Cardiac fibroblast (primary cell): ENCODE data around the gene GNMT.

Experiments used
- DNase-seq, 2 donors: peaks; one replicate each; pipeline versions ENCODE4 v3.0.0 to v3.0.0-alpha.2; 2010; ENCODE audit warnings: low read depth in 2 of 2
- H3K4me3 ChIP-seq, 2 donors: replicated peaks in 1 of 2; 1 replicate in 1 of 2; 2 replicates in 1 of 2; pipeline ENCODE4 v1.5.1; 2011; ENCODE audit warnings: low read depth in 2 of 2, low read length in 2 of 2, mild to moderate bottlenecking in 2 of 2, moderate library complexity in 1 of 2
- CTCF ChIP-seq: IDR thresholded peaks from one replicate; pipeline ENCODE4 v1.5.1; 2011; ENCODE audit warnings: low read depth, mild to moderate bottlenecking, low read length, inconsistent platforms

The GNMT gene

GRCh38 chr6:42935322-42935721, 25.2 kb upstream of the GNMT start:
- TF ChIP-seq CTCF = no peak
- DNase-seq = no peak

GRCh38 chr6:42936398-42936797, 24.2 kb upstream of the GNMT start:
- no peak for DNase-seq
- no peak overlapping the region for H3K4me3 ChIP-seq
- no peak for TF ChIP-seq CTCF

More at GRCh38 chr6:42935322-42935721, 25.2 kb upstream of the GNMT start:
- H3K4me3 ChIP-seq = no peak overlapping the region

GRCh38 chr6:42937548-42938427, 22.8 kb upstream of the GNMT start:
- DNase-seq = no peak
- TF ChIP-seq CTCF = no peak
- no peak overlapping the region for H3K4me3 ChIP-seq

- no peak for TF ChIP-seq CTCF
- no peak overlapping the region for H3K4me3 ChIP-seq
- DNase-seq = no peak
Observed at GRCh38 chr6:42938428-42938796, 22.1 kb upstream of the GNMT start.

GRCh38 chr6:42938987-42939809, 21.4 kb upstream of the GNMT start:
- no peak overlapping the region for H3K4me3 ChIP-seq
- TF ChIP-seq CTCF = no peak
- DNase-seq = no peak

DNA sequence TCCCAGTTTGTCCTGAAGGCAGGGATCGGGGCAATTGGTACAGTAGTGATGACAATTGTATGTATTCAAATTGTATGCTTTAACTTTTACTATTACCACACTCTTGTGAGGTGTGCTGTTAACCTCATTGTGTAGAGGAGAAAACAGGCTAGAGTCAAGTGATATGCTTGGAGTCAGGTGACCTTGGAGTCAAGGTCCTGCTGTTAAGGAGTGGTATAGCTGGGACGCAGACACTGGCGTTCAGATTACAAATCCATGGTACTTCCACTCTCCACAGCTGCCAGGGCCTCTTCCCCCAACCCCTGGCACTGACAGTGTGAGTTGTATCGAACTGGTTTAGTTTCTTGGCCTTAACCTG, 20.8 kb upstream of the GNMT start:
- H3K4me3 ChIP-seq = no peak overlapping the region
- DNase-seq = no peak
- TF ChIP-seq CTCF = no peak
